GM19351 (cell line): ENCODE measurements around the gene MSANTD7.
"Not testable (repeated sequence)": the region's sequence is repeated elsewhere in the genome, so short reads cannot be mapped to it uniquely, and the experiment has no call there.

Source experiments
- ATAC-seq: cut with Tn5 transposase; IDR thresholded peaks from one replicate; pipeline ENCODE4 v1.9.1; 2021; ENCODE audit warnings: mild to moderate bottlenecking, moderate library complexity; ENCODE audit not compliant: unreplicated experiment

MSANTD7 gene, protein sequence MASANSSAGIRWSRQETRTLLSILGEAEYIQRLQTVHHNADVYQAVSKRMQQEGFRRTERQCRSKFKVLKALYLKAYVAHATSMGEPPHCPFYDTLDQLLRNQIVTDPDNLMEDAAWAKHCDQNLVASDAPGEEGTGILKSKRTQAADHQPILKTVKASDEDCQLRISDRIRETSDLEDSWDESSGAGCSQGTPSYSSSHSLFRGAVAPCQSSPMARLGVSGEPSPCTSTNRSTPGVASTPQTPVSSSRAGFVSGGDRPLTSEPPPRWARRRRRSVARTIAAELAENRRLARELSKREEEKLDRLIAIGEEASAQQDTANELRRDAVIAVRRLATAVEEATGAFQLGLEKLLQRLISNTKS

DNA sequence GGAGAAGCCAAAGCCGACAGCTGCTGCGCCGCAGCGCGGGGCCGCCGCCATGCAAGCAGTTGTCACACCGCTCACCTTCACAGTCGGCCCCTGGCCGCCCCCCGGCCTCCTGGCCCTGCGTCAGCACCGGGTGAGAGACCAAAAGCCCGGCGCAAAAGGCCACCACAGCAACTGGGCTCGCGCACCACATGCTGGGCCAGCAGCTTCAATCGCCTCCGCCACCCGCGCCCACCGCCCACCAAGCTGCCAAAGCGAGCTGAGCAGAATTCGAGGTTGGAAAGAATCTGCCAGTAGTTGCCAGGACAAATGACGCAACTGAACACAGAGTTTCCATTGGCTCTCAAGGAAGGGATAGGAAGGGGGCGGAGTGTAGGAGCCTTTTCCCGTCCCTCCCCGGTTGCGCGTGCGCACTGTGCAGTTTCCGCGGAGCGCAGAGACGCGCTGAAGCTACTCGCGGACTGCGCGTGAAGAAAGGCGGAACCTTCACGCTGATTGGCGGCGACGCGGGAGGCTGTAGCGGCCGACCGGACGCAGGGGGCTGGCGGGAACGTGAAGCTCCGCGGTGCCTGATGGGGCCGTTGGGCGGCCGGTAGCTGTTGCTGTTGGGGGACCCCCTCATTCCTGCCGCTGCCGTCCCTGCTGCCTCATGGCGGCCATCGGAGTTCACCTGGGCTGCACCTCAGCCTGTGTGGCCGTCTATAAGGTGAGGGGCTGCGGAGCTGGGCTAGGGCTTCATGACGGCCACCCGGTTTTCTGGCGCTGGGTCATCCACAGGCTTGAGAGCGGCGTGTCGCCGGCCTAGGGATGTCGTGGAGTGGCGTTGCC is at the start of gene MSANTD7, which contains the start of the genes CDNF and HSPA14:
TSS of gene MSANTD7 (plus strand) at position 550 of the 825 bp plus-strand sequence. CDS start 3,979 bp downstream, outside the sequence.
TSS of gene CDNF (minus strand) at position 281 of the 825 bp plus-strand sequence. CDS start at position 190, 91 bp downstream.
TSS of gene HSPA14 (plus strand) at position 550 of the 825 bp plus-strand sequence. CDS start at position 647, 97 bp downstream.
- peak; percentile 94 for ATAC-seq

DNA sequence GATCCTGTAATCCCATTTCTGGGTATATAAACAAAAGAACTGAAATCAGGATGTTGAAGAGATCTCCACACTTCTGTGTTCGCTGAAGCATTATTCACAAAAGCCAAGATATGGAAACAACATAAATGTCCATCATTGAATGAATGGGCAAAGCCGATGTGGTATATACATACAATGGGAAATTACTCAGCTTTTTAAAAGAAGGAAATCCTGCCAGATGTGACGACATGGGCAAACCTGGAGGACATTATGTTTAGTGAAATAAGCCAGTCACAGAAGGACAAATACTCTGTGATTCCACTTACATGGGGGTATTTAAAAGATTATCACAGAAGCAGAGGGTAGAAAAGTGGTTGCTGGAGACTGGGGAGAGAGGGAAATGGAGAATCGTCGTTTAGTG is 39.5 kb upstream of the MSANTD7 start:
- no peak for ATAC-seq

DNA sequence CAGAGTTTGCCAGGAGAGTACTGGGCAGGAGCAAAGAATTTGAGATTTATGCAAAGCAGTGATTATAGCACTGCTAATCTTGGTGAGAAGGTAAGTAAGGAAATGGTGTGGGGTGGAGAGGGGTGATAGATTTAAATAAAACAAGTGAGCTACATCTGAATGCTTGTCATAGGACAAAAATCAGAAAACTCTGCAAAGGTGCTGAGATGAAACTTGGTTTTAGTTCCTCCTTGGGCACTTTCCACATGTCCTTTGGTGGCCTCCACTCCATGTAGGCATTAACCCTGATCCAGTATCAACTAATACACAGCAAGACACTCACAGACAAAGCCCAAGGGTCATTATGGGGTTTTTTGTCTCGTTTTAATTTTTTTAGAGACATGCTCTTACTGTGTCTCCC is 37.7 kb upstream of the MSANTD7 start:
- ATAC-seq: no peak

DNA sequence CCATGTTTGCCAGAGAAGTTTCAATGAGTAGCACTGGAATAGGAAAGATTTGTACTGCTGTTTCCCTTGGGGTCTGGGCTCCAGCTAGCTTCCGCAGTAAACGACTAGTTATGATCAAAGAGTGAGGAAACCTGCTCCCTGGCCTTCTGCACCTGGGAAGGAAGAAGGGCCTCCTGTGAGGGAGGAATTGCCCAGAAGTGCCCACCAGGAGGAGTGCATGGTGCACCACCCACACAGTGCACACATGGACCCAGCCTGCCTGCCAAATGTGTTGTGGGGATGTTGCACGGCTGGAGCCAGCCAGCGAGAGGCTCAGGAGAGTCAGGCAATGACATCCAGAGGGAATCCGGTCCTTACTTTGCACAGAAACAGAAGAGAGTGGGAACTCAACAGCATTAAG is 36.4 kb upstream of the MSANTD7 start:
- ATAC-seq: no peak

DNA sequence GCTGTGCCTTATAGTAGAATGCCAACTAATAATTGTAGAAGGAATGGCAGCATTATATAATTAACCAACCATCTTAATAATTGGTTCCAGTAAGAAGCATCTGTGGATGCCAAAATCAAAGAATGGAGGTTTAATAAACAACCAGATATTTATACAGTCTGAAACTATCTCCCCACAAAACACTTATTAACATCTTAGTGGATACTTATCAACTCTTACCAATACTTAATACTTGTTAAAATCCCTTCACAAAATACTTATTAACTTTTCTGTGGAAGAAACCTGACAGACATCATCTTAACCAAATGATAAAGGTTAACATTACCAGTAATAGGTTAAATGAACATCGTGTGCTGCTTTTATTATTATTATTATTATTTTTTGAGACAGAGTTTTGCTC is 34.3 kb upstream of the MSANTD7 start:
- ATAC-seq: no peak

DNA sequence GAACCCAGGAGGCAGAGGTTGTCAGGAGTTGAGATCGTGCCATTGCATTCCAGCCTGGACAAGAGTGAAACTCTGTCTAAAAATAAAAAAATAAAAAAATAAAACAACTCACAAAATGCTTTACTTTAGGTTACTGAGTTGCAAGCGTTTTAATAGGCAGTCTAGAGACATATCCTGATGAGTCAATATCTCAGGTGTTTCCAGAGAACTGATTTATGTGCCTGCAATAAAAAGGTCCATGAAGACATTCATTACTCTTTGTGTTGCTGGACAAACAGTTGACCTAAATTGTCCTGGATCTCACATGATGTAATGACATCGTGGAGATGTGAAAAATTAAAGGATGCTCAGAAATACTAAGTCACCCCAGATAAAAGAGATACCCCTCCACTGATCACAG is 31.8 kb upstream of the MSANTD7 start:
- no peak for ATAC-seq

DNA sequence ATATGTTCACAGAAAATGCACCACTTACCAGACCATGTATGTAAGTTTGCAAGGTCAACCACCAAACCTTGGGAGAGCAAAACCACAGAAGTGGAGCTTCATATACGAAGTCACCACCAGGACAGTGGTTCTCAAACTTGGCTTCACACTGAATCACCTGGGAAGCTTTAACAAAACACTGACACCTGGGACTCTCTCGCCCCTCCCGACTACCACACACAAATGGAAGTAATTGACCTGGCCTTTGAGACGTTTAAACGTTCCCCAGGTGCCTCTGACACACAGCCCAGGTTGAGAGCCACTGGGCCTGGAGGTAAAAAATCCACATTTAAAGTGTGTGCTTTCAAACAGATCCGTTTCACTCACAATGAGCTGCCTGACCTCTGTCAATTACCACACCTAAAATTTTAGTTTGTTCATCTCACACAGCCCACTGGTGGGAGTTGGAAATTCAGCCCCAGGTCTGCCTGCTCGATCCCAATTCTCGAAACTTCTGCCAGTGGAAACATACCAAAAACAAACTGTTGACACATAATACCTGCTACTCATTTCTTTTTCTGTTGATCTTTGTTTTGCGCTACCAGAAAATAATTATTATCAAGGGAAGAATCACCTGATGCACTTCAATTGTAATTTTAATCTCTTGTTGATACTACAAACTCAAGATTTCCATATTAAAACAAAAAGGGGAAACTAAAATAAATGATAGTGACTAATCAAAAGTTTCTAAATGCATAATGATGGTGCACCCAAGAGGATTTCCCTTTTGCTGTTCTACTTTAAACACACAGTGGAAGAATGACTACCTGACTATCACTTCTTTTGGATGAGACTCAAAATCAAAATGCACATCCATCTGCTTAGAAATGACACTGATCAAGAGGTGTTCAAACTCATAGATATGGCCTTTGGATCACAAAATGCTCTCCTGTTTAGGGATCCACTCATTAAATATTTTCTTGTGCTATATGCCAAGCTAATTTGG is 26.8 kb upstream of the MSANTD7 start:
- no peak for ATAC-seq

DNA sequence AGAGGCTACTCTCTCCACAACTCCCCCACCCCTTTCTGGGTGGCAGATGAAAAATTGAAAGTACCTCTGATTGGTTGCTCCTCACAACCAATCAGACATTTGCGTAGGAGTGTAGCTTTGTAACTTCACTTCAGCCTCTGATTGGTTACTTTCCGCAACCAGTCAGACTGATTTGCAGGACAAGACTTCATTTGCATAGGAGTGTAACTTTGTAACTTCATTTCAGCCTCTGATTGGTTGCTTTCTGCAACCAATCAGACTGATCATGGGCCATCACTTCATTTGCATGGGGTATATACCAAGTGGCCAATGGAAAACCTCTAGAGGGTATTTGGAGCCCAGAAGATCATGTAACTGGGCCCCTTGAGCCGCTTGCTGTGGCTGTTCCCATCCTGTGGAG is 25.8 kb upstream of the MSANTD7 start:
- ATAC-seq: no peak

DNA sequence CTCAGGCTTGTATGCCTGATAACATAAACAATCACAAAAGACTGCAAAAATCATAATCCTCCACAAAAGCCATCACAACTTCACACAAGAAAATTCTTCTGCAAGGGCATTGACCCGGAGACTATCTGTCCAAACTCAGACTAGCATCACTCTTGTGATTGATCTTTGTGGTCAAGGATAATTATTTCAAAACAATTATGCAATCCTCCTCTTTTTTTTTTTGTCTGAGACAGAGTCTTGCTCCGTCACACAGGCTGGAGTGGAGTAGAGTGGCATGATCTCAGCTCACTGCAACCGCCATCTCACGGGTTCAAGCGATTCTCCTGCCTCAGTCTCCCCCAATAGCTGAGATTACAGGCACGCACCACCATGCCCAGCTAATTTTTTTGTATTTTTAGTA is 22.4 kb upstream of the MSANTD7 start:
- no peak for ATAC-seq

DNA sequence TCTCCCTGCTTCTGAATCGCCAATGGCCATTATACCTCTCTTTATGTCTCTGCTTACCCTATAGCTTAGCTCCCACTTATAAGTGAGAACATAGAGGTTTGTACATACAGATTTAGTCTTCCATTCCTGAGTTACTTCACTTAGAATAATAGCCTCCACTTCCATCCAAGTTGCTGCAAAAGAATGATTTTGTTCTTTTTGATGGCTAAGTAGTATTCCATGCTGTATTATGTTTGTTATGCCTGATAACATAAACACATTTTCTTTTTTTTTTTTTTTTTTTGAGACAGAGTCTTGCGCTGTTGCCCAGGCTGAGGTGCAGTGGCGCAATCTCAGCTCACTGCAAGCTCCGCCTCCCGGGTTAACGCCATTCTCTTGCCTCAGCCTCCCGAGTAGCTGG is 21.4 kb upstream of the MSANTD7 start:
- not testable (repeated sequence) for ATAC-seq

DNA sequence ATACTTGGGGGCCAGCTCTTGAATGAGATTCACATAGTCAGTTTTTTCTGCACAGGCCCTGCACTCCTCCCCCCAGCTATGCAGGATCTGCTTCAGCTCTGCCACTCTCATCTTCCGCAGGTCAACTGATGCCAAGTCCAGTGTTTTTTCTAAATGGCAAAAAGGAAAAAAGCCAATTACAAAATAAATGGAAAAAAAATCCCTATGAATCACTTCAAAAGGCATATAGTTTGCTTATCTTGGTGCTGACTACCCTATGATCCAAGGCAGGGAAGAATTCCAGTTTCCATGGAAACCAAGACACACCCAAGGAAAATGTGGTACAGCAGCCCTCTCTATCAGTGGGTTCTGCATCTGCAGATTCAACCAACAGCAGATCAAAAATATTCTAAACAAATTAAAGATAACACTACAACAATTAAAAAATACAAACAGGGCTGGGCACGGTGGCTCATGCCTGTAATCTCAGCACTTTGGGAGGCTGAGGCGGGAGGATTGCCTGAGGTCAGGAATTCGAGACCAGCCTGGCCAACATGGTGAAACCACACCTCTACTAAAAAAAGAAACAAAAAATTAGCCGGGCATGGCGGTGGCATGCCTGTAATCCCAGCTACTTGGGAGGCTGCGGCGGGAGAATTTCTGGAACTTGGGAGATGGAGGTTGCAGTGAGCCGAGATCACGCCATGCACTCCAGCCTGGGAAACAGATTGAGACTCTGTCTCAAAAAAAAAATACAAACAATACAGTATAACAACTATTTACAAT is 17.9 kb upstream of the MSANTD7 start:
- ATAC-seq: no peak

DNA sequence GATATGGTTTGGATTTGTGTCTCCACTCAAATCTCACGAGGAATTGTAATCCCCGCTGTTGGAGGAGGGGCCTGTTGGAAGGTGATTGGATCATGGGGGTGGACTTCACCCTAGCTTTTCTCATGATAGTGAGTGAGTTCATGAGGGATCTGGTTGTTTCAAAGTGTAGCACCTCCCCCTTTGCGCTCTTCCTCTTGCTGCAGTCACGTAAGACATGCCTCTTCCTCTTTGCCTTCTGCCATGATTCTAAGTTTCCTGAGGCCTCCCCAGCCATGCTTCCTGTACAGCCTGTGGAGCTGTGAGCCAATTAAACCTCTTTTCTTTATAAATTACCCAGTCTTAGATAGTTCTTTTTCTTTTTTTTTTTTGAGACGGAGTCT is 17.3 kb upstream of the MSANTD7 start:
- no peak for ATAC-seq

DNA sequence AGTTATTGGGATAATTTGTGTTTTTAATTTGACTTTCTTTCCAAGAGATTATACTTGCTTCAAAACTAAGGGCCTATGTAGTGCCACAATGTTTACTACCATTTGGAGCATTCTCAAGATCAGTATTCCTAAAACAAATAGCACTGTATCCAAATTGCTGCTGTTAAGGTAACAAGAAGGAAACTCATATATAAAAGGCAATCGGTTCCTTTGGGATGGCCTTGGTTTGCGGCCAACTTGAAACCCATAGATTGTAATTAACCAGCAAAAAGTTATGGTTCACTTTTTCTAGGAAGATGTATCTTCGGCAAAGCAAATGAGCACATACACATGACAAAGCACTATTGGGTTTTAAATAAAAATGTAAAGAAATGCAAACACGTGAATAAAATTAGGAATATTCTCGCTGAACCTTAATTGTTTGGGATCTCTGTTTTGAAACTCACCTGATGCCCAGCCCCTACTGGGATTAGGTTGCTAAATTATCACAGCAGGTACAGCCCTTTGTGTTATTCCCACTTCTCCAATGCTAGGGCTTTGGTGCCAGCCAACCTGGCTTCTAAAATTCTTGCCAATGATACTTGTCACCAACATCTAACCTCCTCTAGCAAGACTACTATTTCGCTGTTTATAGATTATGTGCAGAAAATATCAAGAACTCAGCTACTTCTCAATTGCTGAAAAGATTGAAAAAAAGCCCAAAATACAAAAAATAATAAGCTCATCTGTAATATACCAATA is 16.3 kb upstream of the MSANTD7 start:
- ATAC-seq: no peak

DNA sequence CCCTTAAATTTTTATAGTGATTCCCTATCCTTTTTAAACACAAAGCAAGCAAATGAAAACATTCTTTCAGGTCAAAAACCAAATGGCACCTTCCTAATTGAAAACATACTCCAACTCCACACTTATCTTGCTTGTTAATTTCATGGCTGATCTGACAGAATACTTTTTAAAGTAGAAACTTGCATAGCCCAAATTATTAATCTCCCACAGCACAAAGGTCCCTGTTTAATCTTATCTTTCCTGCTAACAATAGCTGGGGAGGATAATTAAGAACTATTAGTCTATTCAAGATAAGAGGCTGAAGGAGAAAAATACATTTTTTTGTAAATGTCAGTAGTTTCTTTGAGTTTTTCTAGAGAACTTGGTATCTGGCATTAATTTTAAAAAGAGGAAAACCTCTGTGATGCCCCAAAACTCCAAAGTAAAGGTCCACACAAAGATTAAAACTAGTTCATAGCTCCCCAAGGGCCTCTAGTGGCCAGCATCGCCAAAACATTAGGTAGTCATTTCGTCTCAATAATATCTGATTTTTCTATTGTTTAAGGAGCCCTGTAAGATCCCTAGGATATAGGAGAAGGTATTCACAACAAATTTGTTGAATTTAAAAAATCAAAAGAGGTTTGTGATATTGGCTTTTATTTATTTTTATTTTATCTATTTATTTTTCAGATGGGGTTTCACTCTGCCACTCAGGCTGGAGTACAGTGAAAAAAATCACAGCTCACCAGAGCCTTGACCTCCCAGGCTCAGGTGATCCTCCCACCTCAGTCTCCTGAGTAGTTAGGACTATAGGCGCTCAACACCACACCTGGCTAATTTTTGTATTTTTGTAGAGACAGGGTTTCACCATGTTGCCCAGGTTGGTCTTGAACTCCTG is 15.0 kb upstream of the MSANTD7 start:
- ATAC-seq: no peak

DNA sequence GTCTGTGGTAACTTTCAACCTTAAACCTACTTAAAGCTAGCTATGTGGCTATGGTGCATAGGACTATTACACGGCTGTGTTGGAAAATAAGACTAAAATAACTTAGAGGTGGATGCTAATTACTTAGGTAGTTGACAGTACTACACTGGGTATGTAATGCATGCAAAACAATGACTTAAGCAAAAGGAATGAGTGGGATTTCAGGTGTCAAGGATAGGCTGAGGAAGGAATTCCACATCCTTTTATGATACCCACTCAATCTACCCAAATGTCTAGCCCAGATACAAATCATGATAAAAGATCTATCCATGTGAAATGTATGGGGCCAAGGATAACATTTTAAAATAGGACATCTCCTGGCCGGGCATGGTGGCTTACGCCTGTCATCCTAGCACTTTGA is 14.1 kb upstream of the MSANTD7 start:
- ATAC-seq: no peak

DNA sequence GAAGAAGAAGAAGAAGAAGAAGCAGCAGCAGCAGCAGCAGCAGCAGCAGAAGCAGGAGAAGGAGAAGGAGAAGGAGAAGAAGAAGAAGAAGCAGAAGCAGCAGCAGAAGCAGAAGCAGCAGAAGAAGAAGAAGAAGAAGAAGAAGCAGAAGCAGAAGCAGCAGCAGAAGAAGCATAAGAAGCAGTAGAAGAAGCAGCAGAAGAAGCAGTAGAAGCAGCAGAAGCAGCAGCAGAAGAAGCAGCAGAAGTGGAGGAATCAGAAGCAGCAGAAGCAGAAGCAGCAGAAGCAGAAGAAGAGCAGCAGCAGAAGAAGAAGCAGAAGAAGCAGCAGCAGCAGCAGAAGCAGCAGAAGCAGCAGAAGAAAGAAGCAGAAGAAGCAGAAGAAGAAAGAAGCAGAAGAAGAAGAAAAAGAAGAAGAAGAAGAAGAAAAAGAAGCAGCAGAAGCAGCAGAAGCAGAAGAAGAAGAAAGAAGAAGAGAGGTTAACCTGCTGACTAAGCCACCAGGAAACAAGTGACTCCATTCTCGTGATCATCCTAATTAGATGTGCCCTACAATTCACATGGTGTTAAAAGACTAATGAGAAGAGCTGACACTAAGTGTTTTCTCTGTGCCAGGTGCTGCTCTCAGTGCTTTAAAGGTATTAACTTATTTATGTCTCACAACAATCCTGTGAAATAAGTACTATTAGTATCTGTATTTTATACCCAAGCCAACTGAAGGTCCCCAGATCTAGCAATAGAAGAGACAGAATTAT is 11.9 kb upstream of the MSANTD7 start:
- no peak for ATAC-seq

DNA sequence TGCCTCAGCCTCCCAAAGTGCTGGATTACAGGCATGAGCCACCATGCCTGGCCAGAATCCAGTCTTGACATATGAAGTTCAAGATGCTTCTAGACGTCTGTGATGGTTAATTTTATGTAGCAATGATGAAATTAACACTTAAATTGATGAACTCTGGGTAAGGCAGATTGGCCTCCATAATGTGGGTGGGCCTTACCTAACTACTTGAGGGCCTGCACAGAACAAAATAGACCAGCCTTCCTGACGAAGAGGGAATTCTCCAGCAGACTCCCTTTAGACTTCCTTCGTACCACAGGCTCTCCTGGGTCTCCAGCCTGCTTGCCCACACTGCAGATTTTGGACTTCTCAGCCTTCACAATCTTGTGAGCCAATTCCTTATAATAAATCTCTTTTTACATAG is 5.0 kb upstream of the MSANTD7 start:
- no peak for ATAC-seq

DNA sequence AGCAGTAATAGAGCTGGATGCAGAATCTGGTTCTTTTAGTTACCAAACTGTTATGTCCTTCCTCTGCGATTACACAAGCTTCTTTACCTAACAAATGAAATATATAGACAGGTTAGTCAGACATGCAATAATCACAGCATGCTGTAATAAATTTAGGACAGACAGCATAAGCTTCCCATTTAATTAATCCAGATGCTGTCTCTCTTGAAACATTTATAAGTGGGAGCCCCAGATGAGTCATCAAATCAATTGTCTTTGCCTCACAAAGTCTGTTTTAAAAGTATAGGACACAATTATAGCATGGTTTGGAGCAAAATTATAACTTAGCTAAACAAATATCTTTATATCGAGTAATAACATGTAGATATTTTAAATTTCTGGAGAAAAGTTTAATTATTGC is 1.9 kb upstream of the MSANTD7 start:
- ATAC-seq: no peak
